Renal cortical epithelial cell (primary cell): ENCODE measurements around the gene KLHL22. TPM values are rescaled to one million over a fixed set of nuclear protein-coding genes. Genes with fewer than 3 reads are reported as not detected.

ENCODE experiments used
- DNase-seq: peaks from one replicate; pipeline ENCODE4 v3.0.0-alpha.2; 2011; ENCODE audit warnings: low read depth
- total RNA-seq: library from RNA; depleted of rRNA; stranded (reverse); fragments of >200 nt; gene quantifications from 2 replicates; pipeline ENCODE4 v1.2.3, GENCODE V29; 2014

Gene KLHL22
- total RNA-seq, 1 donor from 2014 or later, result 25.5 TPM

GRCh38 chr22:20446383-20446970 is 49.1 kb downstream of the KLHL22 start:
- DNase-seq, result no peak

- no peak for DNase-seq
Measured at GRCh38 chr22:20444325-20444724, 51.3 kb downstream of the KLHL22 start.

- no peak for DNase-seq
Measured at GRCh38 chr22:20442485-20443284, 52.9 kb downstream of the KLHL22 start.

GRCh38 chr22:20441631-20442484 is 53.7 kb downstream of the KLHL22 start:
- peak; percentile 6 for DNase-seq

DNA sequence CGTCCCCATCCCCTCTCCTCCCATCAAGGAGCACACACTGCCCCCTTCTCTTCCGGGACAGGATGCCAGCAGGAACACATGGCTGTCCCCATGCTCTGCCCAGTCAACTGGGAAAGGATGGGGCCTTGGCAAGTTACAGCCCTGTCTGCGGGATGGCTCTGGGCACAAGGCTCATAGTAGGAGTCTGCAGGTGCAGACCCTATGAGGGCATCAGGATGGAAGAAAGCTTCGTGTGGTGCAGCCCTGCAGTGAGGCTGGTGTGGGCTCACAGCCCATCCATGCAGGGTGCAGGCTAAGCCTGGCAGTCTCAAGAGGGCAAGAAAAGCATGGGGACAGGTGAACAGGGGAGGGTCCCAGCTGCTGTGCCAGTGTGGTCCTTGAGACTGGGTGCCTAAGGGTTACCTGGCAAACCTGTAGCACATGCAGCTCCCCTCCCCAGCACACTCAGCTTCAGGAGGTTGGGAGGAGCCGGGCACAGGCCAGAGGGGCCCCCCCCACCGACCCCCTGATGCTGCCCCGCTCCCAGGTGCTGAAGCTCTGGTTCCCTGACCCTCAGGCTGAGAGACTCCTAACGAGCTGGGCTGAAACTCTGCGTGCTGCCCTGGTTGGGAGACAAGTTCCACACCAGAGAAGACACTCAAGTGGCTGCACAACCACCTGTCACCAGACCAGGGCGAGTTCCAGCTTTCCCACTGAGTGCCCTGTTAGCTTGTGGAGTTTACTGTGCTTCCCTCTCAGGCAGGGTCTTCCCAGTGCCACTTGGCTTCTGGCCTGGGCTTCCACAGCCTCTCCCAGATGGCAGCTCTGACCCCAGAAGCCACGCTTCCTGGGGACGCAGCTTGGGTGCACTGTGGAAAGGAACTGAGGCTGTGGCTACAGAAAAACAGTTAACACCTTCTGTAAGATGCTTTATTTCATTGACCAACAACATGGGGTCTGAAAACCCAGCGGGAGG is 54.7 kb downstream of the KLHL22 start:
- DNase-seq, result no peak

GRCh38 chr22:20439928-20440575 is 55.5 kb downstream of the KLHL22 start:
- DNase-seq, result no peak

DNA sequence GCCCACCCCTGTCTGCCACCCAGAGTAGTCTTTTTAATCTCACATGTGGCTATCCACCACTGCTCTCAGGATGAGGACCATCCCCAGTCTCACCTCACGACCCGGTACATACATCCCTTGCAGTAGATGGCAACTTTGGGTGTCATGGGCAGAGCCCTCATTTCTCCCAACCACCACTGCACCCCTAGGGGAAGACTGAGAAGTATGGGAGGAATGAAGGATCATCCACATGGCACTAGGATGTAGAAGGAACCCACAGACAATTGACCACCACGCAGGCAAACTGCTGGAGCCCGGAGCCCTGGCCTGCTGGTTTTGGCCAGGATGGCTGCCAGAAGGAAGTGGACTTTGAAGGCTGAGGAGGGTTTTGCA is 56.1 kb downstream of the KLHL22 start:
- DNase-seq, result no peak

DNA sequence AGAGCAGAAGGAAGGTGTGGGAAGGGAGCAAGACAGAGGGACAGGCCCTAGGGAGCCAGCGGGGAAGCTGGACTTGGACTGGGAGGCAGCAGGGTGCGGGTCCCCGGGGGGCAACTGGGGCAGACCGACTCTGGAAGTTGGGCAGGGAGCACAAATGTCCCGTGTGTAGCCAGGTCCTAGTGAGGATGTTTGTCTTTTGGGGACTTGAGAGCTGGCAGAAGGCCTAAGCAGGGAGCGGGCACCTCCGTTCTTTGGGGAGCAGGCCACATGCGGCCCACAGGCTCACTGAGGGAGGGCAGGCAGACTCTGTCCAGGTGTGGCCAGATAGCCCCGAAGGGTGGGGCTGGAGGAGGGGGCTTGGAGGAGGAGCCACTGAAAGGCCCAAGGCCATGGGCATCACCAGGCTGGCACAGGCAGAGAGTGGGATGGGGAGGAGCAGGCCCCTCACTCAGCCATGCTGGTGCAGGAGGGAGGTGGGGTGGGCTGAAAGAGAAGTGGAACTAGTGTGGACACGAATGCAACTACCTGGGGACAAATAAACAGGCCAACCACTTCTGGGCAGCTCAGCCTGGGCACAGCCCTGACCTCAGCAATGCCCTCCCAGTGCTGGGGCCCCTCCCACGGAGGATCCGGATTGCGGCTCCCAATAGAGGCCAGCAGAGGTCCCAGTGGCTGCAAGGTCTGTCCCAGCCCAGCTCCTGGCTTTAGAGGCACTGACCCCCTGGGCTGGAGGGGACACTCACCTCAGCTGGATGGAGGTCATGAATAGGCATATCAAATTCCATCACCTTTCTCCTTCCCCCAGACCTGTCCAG is 56.7 kb downstream of the KLHL22 start:
- DNase-seq, result no peak

DNA sequence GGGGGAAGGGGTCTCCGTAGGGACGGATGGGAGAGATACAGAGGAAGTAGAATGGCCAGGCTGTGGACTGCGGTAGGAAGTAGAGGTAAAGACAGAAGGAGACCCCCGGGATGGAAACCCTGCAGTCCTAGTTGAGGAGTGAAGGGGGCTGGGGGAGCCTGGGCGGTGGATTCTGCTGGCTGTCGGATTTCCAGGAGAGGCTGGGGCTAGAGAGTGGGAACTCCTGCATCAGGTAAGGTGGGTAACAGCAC is 57.2 kb downstream of the KLHL22 start:
- no peak for DNase-seq

DNA sequence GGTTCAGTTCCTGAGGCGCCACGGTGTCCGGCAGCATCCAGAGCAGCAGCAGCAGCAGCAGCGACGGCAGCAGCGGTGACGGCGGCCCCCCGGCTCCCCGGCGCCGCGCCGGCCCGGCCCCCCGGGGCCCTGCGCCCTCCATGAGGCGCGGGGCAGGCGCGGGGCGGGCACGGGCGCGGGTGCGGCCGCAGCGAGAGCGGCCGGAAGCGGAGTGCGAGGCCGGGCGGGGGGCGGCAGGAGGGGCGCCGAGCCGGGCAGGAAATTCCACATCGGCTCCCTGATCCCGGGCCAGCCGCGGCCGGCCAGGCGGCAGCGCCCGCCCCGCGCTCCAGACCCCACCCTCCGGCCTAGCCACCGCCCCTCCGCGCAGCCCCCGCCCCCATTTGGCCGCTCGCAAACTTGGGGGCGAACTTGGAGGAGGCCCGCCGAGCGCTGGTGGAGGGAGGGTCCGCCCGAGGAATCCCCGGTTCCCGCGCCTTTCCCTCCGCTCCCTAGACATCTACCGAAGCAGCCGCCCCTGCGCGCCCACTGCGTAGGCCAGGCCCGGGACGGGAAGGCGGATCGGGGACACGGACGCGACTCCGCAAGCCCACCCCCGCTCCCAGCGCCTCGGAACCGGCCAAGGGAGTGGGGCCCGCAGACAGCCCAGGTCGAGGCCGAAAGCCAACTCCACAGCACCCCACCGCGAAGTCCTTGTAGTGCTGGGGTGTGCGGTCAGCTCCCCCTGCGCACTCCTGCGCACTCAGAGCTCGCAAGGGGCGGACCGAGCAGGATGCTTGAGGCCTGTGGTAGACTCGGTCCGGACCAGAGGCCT is 57.8 kb downstream of the KLHL22 start, which contains the start of gene SCARF2:
Gene SCARF2, minus strand, starts transcription at position 213 of the 814 bp plus-strand sequence. Its CDS starts 71 bp downstream, at position 142.
- DNase-seq, result no peak

DNA sequence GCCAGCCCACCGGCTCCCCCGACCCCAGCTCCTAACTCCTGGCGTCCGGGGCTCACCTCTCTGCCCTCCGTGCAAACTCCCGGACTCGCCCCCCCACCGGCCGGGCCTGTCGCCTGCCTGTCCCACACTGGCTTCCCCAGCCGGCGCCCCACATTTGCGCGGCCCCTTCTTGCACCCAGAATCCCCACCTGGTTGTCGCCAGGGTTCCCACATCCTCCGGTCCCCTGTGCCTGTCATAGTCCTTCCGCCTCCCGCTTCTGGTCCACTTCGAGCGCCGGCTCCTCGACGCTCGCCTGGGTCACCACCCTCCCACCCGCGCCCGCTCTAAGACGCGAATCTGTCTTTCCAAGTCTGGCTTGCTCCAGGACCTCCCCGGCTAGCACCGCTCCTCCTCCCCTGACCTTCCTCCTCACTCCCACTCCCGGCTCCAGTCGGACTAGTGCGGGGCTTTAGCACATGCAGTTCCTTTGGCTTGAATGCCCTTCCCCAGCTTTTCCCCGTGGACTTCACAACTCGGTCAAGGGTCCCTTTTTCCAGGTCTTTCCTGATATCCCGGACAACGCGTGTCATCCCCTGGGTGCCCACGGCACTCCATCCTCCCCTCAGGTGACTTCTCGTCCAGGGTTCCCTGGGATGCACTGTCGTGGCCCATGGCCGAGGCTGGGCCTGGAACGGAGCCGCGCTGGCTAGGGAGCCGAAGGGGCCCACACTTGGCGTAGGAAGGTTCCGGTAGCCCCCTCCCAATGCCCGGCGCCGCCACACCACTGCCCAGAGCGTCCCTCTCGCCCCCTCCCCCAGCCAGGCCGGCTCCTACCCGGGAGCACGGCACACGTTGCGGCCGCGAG is 58.6 kb downstream of the KLHL22 start:
- no peak for DNase-seq

DNA sequence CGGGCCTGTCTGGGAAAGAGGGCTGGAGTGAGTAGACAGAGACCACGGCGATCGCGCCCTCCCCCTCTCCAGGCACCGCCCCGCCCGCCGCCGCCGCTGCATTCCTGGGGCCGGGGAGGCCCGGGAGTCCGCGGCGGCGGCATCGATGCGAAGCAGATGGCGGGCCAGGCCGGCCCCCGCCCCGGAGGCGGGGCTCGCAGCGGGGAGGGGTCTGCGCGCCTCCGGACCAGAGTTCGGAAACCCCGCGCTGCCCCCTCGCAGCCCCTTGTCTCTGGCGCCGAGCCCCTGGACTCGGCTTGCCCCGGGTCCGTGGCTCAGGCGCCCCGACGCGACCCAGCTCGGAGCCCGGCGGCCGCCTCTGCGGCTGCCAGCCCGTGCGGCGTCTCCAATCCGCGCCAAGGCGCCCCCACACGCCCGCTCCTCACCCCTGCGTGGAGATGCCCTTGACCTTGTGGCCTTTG is 59.3 kb downstream of the KLHL22 start:
- no peak for DNase-seq

- no peak for DNase-seq
Measured at GRCh38 chr22:20435436-20436306, 59.9 kb downstream of the KLHL22 start.

DNA sequence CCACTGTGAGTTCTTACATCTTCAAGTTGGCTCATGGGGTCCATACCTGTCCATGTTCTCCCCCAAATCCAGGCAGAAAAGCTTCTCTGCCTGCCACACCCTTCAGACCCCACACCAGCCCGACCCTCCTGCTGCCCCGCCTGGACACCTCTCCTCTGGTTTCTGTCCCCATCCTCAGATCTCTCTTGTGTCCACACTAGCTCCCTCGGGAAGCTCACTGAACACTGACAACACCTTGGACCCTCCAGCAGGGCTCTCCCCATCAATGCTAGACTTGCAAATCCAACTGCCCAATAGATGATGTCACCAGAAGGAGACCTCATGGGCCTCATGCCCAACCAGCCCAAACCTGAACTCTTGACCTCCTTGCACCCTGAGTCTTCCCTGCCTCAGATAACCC is 60.8 kb downstream of the KLHL22 start:
- DNase-seq, result no peak

GRCh38 chr22:20434264-20434751 is 61.3 kb downstream of the KLHL22 start:
- no peak for DNase-seq

GRCh38 chr22:20433686-20434241 is 61.8 kb downstream of the KLHL22 start:
- DNase-seq, result no peak

DNA sequence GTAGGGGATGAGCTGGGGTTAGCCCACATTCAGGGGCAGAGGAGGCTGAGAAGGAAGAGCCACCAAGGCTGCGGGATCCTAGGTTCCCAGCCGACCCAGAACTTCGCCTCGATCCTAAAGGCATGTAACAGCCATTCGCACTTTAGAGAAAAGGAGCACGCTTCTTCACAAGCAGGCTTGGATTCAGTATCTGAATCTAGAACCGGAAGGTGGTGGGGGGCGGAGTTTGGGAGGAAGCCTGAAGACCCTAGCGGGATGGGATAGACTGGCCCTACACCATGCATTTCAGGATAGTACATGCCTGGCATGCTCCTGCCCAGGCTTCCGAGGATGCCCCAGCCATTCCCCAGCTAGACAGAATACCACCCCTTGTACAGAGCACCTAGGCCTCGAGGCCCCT is 62.4 kb downstream of the KLHL22 start:
- DNase-seq, result no peak
